Kidney epithelial cell (primary cell): Measurements from ENCODE around the gene ACSS3. TPM values are rescaled to one million over a fixed set of nuclear protein-coding genes. Genes with fewer than 3 reads are reported as not detected.
"Not testable (repeated sequence)": the region's sequence is repeated elsewhere in the genome, so short reads cannot be mapped to it uniquely, and the experiment has no call there.

ENCODE experiments used
- DNase-seq: peaks from one replicate; pipeline ENCODE4 v3.0.0-alpha.2; 2010; ENCODE audit warnings: low read depth
- H3K27me3 ChIP-seq: 2 replicates; pipeline ENCODE4 v1.6.0; 2011; ENCODE audit warnings: low read length; ENCODE audit not compliant: control insufficient read depth, insufficient read depth
- H3K36me3 ChIP-seq: 2 replicates; pipeline ENCODE4 v1.5.1; 2011; ENCODE audit warnings: low read length; ENCODE audit not compliant: control insufficient read depth, insufficient read depth
- H3K4me3 ChIP-seq: 2 replicates; pipeline ENCODE4 v1.5.1; 2011; ENCODE audit warnings: low read depth, mild to moderate bottlenecking, control low read depth, low read length
- CTCF ChIP-seq: IDR thresholded peaks from 2 replicates; pipeline ENCODE4 v1.5.1; 2011; ENCODE audit warnings: mild to moderate bottlenecking, moderate library complexity, low read length, control low read depth, inconsistent platforms; ENCODE audit not compliant: insufficient read depth, poor library complexity, severe bottlenecking
- total RNA-seq: library from RNA; depleted of rRNA; stranded (reverse); fragments of >200 nt; gene quantifications from 2 replicates; pipeline ENCODE4 v1.2.3, GENCODE V29; 2015

ACSS3 gene
- total RNA-seq, 1 donor from 2014 or later: 5.5 TPM

GRCh38 chr12:81095501-81096232 lies 17.8 kb downstream of the ACSS3 start:
- no peaks in the 10 kb centered on the region for H3K36me3 ChIP-seq
- H3K27me3 ChIP-seq: no peaks in the 10 kb centered on the region
- DNase-seq: no peak
- no peak overlapping the region for H3K4me3 ChIP-seq
- TF ChIP-seq CTCF: no peak

- Histone ChIP-seq H3K4me3 (no peak overlapping the region), H3K27me3 (no peaks in the 10 kb centered on the region), H3K36me3 (no peaks in the 10 kb centered on the region)
- no peak for TF ChIP-seq CTCF
- no peak for DNase-seq
Observed at GRCh38 chr12:81105687-81106086, 27.8 kb downstream of the ACSS3 start.

- no peaks in the 10 kb centered on the region for H3K27me3 ChIP-seq
- H3K36me3 ChIP-seq: no peaks in the 10 kb centered on the region
- DNase-seq: no peak
- no peak overlapping the region for H3K4me3 ChIP-seq
- TF ChIP-seq CTCF: no peak
Observed at GRCh38 chr12:81114226-81114625, 36.3 kb downstream of the ACSS3 start.

- DNase-seq, H3K4me3 ChIP-seq, H3K27me3 ChIP-seq, H3K36me3 ChIP-seq: not testable (repeated sequence)
Observed at GRCh38 chr12:81119069-81119468, 41.2 kb downstream of the ACSS3 start.

DNA sequence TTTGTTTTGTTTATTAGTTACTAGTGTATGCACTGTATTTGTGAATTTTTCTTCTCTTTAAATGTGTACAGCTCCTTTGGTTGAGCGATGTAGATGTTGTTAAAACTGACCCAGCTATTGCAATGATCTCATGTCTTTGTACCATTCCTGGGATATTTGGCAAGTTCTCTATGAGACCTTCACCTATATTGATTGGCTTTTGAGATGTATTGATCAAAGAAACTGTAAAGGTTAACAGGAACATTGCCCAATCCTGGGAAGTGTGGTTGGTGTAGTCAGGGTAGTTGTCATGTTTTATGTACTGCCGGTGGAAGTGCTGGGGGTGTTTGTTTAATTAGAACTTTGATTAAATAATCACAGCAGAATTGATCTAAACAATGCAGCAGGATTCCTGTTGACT lies 43.1 kb downstream of the ACSS3 start:
- H3K36me3 ChIP-seq: no peaks in the 10 kb centered on the region
- no peaks in the 10 kb centered on the region for H3K27me3 ChIP-seq
- H3K4me3 ChIP-seq: no peak overlapping the region
- DNase-seq: no peak
- TF ChIP-seq CTCF: no peak

- no peak overlapping the region for H3K4me3 ChIP-seq
- no peaks in the 10 kb centered on the region for H3K27me3 ChIP-seq
- no peak for DNase-seq
- TF ChIP-seq CTCF: no peak
- H3K36me3 ChIP-seq: no peaks in the 10 kb centered on the region
Observed at GRCh38 chr12:81123611-81124010, 45.7 kb downstream of the ACSS3 start.
